Putamen (tissue), 1 donor: ENCODE measurements around the gene SLCO4A1.

Experiments
- DNase-seq: peaks from one replicate; pipeline ENCODE4 v3.0.0-alpha.2; 2016; ENCODE audit warnings: low spot score

The SLCO4A1 gene

DNA sequence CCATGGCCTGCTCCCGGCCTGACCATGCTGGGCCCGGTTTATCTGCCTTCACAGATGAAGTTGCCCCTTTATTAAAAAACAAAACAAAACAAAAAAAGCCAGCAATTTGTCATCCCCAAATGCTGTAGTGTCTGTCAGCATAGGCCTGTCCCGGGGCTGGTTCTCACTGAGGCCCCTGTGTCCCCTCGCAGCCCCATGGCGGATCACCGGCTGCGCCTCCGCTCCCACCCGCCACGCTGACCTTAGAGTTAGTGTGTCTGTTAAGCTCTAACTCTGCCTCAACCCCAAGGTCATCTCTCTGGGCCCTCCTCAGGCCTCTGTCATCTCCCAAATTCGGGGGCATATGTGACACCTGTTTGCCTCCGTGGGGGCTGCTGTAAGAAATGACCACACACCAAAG, 11.1 kb downstream of the SLCO4A1 start:
- DNase-seq, result no peak

DNA sequence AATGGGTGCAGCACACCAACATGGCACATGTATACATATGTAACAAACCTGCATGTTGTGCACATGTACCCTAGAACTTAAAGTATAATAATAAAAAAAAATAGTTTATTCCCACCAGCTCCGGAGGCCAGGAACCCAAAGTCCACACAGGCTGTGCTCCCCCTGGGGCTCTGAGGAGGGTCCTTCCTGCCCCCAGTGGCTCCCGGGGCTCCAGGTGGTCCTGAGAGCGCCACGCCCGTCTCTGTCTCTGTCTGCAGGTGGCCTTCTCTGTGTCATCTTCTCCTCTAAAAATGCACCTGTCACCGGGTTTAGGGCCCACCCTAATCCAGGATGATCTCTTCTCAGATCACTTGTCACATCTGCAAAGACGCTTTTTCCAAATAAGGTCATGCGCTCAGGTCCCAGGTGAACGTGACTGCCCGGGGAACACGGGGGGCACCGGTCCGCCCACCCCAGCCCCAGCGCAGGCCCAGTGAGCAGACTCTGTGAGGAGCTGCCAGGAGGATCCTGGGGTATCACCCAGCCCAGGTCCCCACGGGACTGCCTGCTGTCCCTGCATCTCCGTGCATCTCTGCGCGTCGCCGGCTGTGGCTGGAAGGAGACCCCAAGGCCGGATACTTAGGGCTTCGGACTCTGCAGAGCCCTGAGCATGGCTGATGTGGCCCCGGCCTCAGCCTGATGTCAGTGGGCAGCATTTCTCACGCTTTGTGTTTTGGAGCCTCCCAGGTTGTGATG, 11.8 kb downstream of the SLCO4A1 start:
- DNase-seq, result no peak

DNA sequence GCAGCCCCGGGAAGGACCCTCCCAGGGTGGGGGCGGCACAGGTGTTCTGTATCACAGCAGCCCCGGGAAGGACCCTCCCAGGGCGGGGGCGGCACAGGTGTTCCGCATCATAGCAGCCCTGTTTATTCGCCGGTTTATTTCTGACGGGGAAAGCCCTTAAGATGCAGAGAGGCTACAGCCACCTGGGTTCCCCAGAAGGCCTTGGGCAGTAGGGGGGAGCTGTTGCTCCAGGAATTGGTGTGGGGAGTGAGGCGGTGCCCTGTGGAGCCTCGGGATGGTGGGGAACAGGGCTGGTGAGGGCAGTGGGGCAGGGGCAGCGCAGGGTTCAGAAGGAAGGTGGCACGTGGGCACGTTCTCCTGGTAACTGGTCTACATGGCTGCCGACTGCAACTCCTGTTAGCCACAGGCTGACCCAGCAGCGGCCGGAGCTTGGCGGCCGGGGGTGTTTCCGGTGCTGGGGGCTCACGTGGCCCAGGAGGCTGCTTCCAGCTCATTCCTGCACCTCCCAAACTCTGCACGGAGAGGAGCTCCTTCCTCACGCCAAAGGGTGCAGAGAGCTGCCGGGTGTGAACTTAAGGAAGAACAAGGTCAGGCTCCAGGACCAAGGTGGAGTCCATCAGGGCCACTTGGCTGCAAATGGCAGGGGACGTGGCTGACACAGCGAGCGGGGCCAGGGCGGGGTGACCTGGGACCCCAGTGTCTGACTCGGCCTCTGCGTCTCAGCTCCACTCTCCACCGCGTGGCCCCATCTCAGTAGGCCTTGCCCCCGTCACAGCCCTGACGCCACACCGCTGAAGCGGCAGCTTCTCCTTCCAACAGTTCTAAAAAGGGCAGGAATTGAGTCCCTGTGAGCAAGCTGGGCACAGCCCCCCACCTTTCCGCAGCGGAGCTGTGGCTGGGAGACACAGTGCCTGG, 13.2 kb downstream of the SLCO4A1 start:
- no peak for DNase-seq

DNA sequence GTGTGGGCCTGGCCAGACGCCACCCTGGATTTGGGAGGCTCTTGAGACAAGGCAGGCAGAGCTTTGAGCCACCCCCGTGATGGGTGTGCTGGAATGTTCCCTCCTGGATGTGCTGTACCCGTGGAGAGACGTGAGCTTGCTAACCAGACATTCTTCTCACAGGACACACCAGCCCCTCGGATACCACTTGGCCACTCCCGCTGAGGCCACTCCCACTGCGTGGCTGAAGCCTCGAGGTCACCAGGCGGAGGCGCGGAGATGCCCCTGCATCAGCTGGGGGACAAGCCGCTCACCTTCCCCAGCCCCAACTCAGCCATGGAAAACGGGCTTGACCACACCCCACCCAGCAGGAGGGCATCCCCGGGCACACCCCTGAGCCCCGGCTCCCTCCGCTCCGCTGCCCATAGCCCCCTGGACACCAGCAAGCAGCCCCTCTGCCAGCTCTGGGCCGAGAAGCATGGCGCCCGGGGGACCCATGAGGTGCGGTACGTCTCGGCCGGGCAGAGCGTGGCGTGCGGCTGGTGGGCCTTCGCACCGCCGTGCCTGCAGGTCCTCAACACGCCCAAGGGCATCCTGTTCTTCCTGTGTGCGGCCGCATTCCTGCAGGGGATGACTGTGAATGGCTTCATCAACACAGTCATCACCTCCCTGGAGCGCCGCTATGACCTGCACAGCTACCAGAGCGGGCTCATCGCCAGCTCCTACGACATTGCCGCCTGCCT, 14.1 kb downstream of the SLCO4A1 start:
- DNase-seq, result no peak

DNA sequence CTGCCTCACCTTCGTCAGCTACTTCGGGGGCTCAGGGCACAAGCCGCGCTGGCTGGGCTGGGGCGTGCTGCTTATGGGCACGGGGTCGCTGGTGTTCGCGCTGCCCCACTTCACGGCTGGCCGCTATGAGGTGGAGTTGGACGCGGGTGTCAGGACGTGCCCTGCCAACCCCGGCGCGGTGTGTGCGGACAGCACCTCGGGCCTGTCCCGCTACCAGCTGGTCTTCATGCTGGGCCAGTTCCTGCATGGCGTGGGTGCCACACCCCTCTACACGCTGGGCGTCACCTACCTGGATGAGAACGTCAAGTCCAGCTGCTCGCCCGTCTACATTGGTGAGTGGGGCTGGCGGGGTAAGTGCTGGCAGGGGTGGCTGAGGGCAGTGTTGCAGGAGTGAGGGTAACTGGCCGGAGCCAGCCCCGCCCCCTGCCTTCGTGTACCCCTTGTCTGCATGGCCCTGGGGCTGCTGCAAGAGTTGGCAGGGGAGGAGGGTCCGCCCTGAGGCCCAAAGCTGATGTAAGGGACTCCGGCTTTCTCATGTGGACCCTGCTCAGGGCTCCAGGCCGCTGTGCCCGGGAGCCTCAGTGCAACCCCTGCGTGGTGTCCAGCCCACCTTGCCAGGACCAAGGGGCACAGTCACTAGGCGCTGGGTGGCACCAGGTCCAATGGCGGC, 14.8 kb downstream of the SLCO4A1 start:
- DNase-seq, result no peak

DNA sequence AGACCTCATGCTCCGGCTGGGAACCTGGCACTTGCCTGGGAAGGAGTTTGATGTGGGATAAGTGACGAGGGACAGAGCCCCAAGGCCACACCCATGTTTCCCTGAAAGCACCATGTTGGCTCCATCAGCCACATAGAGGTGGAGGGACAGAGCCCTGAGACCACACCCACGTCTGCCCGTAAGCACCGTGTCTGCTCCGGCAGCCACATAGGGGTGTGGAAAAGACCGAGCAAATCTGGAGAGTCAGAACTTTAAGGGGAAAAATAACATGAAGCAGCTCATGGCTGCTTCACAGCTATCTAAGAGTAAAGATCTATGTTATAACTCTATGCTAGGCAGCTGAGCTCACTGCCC, 15.3 kb downstream of the SLCO4A1 start:
- DNase-seq, result no peak

DNA sequence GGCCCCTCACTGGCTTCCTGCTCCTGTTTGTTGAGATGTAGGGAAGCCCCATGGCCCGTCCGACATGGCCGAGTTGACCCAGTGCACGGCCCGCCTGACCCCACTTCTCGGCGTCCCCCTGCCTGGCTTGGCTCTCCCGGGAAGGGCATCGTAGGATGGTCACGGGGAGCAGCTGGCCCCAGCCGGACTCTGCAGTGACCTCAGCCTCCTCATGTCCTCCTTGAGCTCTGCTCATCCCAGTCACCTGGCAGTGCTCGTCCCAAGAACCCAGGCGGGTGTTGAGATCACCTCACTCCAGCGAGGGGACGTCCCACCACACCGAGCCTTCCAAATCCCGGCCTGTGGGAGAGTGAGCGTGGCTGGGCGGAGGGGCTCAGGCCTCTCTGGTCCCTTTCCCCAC, 15.7 kb downstream of the SLCO4A1 start:
- no peak for DNase-seq

DNA sequence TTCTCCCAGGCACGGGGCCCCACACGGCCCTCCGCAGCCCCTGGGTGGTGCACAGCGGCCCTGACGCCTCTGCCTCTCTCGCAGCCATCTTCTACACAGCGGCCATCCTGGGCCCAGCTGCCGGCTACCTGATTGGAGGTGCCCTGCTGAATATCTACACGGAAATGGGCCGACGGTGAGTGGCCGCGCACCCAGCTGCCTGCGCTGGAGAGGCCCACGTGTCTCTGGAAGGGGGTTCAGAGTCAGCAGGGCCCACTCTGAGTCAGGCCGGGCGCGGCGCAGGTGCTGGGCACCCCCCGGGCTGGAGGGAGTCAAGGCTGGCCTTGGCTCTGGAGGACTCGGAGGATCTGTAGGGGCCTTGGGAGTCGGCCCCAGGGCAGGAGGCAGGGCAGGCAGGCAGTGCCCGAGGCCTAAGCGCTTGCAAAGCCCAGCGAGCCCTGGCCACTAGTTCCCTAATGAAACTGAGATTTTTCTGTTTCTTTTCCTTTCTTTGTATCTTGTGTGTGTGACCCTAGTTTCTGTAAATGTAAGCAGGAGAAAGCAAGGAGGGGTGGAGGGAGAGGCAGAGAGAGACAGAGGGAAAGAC, 16.4 kb downstream of the SLCO4A1 start:
- no peak for DNase-seq

DNA sequence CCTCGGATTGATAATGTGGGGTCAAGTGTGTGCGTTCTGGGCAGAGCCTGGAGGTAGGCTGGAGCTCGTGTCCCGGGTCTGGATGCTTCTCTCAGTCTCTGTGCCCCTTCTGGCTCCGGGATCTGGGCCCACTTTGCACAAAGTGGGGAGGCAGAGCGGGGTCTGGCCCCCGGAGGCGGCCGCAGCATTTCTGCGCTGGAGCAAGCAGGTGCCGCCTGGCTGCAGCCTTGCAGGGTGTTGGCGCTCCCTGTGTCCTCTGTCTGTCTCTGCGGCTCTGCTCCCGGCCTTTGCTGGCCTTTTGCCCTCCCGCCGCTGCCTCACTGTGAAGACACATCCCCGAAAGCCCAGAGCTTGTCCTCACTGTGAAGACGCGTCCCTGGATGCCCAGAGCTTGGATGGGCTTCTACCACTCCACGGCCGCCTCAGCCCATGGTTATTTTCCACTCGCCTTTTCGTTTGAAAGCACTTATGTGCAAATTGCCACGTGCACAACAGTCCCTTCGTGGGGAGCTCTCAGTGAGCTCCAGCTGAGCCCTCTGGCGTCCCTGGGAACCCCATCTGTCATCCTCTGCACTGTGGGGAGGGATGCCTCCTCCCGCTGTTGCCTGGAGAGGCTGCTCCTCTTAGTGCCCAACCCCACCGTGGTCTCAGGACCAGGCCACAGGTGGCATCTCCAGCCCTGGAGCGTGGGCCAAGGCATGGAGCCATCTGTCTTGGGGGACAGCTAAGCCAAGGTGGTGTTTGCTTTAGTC, 17.4 kb downstream of the SLCO4A1 start:
- DNase-seq, result no peak

DNA sequence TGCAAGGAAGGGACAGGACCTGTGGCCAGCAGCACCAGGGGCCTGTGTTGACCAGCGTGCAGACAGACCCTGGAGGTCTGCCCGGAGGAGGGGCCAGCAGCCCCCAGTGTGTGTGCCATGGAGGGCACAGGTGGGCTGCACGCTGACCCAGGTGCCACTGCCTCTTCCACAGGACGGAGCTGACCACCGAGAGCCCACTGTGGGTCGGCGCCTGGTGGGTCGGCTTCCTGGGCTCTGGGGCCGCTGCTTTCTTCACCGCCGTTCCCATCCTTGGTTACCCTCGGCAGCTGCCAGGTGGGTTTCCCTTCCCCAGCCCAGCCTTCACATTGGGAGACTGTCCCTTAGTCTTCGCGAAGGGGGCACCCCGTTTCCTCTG, 17.9 kb downstream of the SLCO4A1 start:
- no peak for DNase-seq

DNA sequence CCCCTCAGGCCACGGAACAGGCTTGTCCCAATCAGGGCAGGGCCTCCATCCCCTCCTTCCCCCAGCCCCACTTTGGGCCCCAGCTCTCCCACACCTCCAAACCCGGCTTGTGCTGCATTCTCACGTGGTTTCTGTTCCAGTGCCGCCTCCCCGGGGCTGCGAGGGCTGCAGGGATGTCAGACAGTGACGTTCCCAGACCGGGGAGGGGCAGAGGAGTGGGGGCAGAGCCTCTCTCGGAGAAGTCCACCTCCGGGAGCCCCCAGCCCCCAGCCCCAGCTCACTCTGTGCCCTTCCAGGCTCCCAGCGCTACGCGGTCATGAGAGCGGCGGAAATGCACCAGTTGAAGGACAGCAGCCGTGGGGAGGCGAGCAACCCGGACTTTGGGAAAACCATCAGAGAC, 18.5 kb downstream of the SLCO4A1 start:
- no peak for DNase-seq

DNA sequence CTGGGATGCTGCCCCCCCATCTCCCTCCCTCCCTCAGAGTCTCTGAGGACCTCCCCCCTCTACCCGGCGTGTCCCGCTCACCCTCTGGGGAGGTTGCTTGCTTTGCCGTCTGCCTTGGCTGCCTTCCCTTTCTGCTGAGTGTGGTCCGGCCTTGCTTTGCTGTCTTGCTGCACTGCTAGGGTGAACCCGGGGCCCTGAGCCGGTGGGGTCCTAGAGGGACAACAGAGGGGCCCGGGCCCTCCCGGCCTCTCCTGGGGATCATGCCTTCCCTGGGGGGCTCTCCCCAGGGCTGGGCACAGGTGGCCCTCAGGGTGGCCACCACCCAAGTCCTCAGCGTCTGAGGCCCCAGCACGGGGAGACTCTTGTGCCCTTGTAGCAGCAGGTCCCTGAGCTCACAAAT, 19.3 kb downstream of the SLCO4A1 start:
- no peak for DNase-seq

DNA sequence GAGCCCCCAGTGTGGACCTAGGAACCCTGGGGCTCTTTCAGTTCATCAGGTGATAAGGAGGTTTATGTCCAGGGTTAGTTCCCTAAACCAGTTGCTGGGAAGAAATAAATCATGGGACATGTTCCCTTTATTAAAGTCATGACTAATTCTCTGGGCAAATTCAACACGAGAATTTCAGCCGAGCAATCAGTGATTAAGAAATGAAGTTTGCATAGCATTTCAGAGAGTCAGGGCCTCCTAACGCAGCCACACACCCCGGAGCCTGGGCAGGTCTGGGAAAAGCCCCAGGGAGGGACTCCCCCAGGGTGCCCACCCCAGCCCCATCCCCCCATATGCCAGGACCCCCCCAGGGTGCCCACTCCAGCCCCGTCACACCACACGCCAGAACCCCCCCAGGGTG, 20.1 kb downstream of the SLCO4A1 start:
- no peak for DNase-seq

DNA sequence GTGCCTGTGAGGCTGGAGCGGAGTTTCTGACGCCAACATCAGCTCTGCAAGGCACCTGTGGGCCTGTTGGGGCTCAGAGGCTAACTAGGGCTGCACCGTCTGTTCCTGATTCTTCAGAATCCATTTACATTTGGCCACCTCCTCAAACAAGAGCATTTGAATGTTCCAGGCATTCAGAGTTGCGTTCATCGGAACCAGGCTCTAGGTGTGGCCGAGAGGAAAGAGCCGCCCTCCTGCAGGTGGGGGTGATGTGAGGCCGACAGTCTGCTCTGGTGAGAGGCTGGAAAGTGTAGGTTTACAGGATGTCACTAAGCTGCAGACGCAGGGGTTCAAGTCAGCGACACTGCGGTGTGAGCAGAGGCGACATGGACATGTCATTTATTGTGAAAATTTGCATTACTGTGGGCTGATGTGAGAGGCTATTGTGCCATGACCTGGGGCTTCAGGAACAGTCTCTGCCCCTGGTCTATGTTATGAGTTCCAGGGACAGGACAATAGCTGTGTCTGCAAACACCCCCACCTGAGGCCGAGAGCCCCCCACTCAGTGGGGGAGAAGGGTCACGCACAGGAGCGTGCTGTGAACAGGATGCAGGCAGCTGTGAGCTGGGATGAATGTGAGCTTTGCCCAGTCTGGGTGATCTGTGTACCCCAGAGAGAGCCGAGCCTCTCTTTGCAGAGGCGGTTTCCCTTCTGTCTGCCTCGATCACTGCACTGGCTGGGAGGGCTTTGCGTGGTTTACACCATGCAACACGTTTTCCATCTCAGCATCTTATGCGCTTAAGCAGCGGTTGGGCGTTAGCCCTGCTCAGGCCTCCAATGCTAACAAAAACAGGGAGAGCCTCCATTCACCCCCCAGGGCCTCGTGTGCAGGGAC, 21.1 kb downstream of the SLCO4A1 start:
- no peak for DNase-seq

DNA sequence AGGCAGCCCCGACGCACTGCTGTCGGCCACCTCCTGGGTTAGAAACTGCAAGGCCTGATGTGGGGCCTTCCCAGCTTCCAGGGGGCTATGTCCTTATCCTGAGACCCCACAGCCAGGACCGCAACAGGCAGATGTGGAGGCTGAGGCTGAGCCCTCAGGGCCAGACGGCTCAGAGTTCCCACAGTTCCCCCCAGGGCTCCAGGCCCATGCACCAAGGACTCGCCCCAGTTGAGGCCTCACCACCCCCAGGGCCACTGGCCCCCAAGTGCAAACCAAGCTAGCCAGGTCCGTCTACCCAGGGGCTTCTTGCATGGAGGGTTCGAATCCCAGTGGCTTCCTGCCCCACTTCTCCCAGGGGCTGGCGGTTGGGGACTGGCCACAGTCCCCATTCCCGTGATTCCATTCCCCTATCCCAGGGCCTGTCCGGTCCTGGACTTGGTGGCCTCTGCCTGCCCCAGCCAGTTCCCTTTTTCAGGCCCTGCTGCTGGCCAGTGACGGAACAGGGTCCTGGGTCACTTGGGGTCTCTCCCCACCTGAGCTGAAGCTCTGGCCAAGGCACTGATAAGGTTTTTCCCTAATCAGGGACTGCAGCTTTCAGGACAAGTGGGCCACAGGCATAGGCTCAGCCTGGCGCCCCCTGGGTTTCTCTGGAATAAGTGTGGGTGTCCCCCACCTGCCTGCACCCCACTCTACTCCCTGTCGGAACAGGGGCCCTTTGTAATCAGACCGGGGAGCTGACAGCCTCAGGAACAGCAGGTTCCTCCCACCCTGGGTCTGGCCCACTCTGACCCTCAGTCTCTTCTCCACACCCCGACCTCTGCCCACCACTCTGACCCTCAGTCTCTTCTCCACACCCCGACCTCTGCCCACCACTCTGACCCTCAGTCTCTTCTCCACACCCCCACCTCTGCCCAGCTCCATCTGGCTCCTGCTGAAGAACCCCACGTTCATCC, 22.0 kb downstream of the SLCO4A1 start:
- no peak for DNase-seq

DNA sequence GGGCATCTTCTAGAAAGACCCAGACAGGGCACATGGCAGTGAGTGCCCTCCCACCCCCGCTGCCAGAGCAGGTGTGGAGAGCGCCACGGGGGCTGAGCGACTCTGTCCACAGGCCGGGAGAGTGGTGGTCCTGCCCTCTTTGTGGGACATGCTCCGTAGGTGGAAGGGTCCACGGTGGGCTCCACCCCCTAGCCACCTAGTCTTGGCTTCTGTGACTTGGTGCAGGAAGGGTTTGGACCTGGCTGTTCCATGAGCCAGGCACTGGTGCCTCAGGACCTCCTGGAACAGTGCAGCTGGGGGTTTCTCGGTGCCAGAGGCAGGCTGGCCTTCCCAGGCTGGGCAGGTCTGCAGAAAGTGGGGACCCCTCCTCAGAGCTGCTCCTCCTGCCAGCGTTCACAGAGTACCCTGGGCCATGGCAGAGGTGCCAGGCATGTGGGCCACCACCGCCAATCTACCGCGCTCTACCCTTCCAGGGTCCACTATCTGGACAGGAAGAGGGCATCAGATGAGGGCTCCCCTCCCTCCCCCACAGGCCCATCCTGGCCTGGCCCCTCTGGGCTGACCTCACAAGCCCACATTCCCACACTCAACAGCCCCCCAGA, 23.0 kb downstream of the SLCO4A1 start:
- DNase-seq, result no peak

DNA sequence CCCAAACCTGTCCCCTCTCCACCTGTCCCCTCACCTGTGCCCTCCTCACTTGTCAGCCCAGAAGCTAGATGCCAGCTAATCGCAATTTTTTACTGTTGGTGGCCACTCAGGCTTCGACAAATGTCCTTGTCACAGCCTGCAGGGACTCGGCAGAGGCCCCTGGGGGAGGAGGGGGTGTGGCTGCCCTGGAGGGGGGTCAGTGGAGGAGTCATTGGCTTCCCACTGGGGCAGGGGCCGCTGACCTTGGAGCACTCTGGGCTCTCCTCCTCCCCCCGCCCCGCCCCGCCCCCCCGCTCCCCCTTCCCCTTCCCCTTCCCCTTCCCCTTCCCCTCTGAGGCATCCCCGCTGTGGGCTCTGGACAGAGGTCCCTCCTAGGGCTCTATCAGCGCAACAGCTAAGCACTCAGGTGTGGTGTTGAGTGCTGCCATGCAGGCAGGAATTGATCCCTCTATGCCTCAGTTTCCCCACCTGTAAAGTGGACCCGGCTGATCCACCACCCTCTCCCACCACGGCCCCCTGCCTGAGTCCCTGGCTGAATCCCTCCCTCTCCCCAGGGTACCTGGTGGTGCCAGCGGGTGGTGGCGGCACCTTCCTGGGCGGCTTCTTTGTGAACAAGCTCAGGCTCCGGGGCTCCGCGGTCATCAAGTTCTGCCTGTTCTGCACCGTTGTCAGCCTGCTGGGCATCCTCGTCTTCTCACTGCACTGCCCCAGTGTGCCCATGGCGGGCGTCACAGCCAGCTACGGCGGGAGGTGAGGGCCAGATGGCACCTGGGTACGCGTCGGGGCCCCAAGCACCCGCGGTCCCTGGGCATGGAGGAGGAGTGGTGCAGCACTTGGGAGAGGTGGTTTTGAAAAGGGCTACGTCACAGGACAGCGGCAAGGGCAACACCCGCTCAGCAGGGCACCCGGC, 23.8 kb downstream of the SLCO4A1 start:
- DNase-seq, result no peak
